Tibial artery (tissue), 4 donors: ENCODE measurements around the gene PFN3.

ENCODE experiments used
- DNase-seq, 2 donors: peaks; one replicate each; pipeline ENCODE4 v3.0.0-alpha.2; 2019
- H3K27ac ChIP-seq, 2 donors: fragments of 200-600 bp; sonication (generic) in 1 of 2; 1 replicate in 1 of 2; 2 replicates in 1 of 2; pipeline ENCODE4 v1.5.1; 2018 to 2019; ENCODE audit warnings: mild to moderate bottlenecking in 1 of 2
- H3K27me3 ChIP-seq, 2 donors: fragments of 200-600 bp; sonication (generic) in 1 of 2; one replicate each; pipeline versions ENCODE4 v1.5.1 to v1.6.0; 2016 to 2019
- H3K36me3 ChIP-seq, 3 donors: fragments of 200-600 bp; sonication (generic) in 2 of 3; one replicate each; pipeline ENCODE4 v1.5.1; 2016 to 2019; ENCODE audit warnings: mild to moderate bottlenecking in 2 of 3
- H3K4me1 ChIP-seq, 4 donors: fragments of 200-600 bp; sonication (generic) in 2 of 4; 1 replicate in 3 of 4; 2 replicates in 1 of 4; pipeline ENCODE4 v1.5.1; 2016 to 2019
- H3K4me3 ChIP-seq, 2 donors: fragments of 200-600 bp; sonication (generic) in 1 of 2; 1 replicate in 1 of 2; 2 replicates in 1 of 2; pipeline ENCODE4 v1.5.1; 2018 to 2019; ENCODE audit warnings: mild to moderate bottlenecking in 2 of 2
- H3K9me3 ChIP-seq, 3 donors: fragments of 200-600 bp; sonication (generic) in 1 of 3; one replicate each; pipeline ENCODE4 v1.5.1; 2016 to 2019
- intact Hi-C: fragments of 100-400 bp; cut with DNase I; formaldehyde crosslinking; loops from one replicate; pipeline ENCODE4 v1.15.0; 2023; ENCODE audit warnings: low total_unique reads
- TF ChIP-seq, protein P1 (sequence below), 2 experiments: fragments of 200-600 bp in 1 of 2; fragments of 450-650 bp in 1 of 2; IDR thresholded peaks; one replicate each; pipeline ENCODE4 v1.5.1; 2017 to 2019; ENCODE audit warnings: antibody characterized with exemption in 2 of 2, mild to moderate bottlenecking in 1 of 2, moderate library complexity in 1 of 2

The PFN3 gene

DNA sequence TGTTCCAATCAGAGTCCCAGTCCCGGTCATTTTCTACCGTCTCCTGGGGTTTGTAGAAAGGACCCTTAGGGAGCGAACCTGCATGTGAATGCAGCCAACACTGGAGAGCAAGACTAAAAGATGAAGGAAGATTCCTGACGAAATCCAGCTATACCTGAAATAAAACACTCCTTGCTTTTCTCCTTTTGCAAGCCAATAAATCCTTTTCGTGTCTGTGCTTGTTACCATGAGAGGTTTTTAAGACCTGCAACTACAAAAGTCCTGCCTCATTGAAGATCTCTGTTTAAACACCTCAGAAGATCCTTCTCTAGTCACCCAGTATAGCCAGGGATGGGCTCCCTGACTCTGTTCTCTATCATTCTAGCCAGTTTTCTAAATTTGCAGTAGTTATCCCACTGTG lies 26.2 kb downstream of the PFN3 start:
- H3K9me3 ChIP-seq: no peaks in the 10 kb centered on the region
- H3K27ac ChIP-seq: no peak overlapping the region
- no peak for DNase-seq
- no peak overlapping the region for H3K4me3 ChIP-seq
- H3K36me3 ChIP-seq: peaks cover 0 to 6% (median 0%) of the 10 kb centered on the region in 3 donors
- peaks cover 0 to 16% of the 10 kb centered on the region in 2 donors for H3K27me3 ChIP-seq
- peaks cover 0 to 13% (median 6%) of the 10 kb centered on the region in 4 donors for H3K4me1 ChIP-seq
- intact Hi-C loops: no loop called here
- TF ChIP-seq, protein P1, sequence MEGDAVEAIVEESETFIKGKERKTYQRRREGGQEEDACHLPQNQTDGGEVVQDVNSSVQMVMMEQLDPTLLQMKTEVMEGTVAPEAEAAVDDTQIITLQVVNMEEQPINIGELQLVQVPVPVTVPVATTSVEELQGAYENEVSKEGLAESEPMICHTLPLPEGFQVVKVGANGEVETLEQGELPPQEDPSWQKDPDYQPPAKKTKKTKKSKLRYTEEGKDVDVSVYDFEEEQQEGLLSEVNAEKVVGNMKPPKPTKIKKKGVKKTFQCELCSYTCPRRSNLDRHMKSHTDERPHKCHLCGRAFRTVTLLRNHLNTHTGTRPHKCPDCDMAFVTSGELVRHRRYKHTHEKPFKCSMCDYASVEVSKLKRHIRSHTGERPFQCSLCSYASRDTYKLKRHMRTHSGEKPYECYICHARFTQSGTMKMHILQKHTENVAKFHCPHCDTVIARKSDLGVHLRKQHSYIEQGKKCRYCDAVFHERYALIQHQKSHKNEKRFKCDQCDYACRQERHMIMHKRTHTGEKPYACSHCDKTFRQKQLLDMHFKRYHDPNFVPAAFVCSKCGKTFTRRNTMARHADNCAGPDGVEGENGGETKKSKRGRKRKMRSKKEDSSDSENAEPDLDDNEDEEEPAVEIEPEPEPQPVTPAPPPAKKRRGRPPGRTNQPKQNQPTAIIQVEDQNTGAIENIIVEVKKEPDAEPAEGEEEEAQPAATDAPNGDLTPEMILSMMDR (IDR thresholded peaks at IDR 0.05): no peak

DNA sequence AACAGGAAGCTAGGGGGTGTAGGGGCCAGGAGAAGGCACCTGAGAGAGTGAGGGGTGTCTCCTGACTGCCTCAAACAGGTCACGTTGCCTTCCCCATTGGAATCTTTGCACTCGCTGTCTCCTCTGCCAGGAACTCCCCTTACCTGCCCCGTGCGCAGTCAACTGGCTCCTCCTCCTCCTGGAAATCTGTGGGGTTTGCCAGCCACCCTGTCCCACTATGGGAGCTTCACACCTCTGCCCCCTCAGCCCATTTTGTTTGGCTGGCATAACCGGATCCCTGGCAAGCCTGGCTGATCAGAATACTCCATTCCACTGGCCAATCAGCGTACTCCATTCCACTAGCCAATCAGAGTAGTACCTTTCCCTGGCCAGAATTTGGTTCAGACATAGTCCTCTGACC lies 26.7 kb downstream of the PFN3 start:
- H3K36me3 ChIP-seq: peaks cover 0 to 6% (median 0%) of the 10 kb centered on the region in 3 donors
- no peak for DNase-seq
- H3K4me1 ChIP-seq: peaks cover 0 to 13% (median 6%) of the 10 kb centered on the region in 4 donors
- intact Hi-C loops: no loop called here
- peaks cover 0 to 16% of the 10 kb centered on the region in 2 donors for H3K27me3 ChIP-seq
- no peak overlapping the region for H3K4me3 ChIP-seq
- H3K9me3 ChIP-seq: no peaks in the 10 kb centered on the region
- TF ChIP-seq, protein P1 (IDR thresholded peaks at IDR 0.05): no peak
- H3K27ac ChIP-seq: no peak overlapping the region

GRCh38 chr5:177372910-177373309 lies 27.6 kb downstream of the PFN3 start:
- intact Hi-C loops: no loop called here
- Histone ChIP-seq H3K4me3 (no peak overlapping the region), H3K27ac (no peak overlapping the region), H3K4me1 (peaks cover 0 to 17% (median 7%) of the 10 kb centered on the region in 4 donors), H3K9me3 (no peaks in the 10 kb centered on the region), H3K27me3 (peaks cover 0 to 16% of the 10 kb centered on the region in 2 donors), H3K36me3 (peaks cover 0 to 6% (median 0%) of the 10 kb centered on the region in 3 donors)
- TF ChIP-seq, protein P1 (IDR thresholded peaks at IDR 0.05): no peak
- no peak for DNase-seq

GRCh38 chr5:177372034-177372896 lies 28.2 kb downstream of the PFN3 start:
- Histone ChIP-seq H3K4me3 (no peak overlapping the region), H3K27me3 (peaks cover 0 to 16% of the 10 kb centered on the region in 2 donors), H3K27ac (no peak overlapping the region), H3K4me1 (peaks cover 0 to 23% (median 13%) of the 10 kb centered on the region in 4 donors), H3K9me3 (no peaks in the 10 kb centered on the region), H3K36me3 (peaks cover 0 to 6% (median 0%) of the 10 kb centered on the region in 3 donors)
- intact Hi-C loops: no loop called here
- DNase-seq: no peak
- TF ChIP-seq, protein P1 (IDR thresholded peaks at IDR 0.05): no peak

DNA sequence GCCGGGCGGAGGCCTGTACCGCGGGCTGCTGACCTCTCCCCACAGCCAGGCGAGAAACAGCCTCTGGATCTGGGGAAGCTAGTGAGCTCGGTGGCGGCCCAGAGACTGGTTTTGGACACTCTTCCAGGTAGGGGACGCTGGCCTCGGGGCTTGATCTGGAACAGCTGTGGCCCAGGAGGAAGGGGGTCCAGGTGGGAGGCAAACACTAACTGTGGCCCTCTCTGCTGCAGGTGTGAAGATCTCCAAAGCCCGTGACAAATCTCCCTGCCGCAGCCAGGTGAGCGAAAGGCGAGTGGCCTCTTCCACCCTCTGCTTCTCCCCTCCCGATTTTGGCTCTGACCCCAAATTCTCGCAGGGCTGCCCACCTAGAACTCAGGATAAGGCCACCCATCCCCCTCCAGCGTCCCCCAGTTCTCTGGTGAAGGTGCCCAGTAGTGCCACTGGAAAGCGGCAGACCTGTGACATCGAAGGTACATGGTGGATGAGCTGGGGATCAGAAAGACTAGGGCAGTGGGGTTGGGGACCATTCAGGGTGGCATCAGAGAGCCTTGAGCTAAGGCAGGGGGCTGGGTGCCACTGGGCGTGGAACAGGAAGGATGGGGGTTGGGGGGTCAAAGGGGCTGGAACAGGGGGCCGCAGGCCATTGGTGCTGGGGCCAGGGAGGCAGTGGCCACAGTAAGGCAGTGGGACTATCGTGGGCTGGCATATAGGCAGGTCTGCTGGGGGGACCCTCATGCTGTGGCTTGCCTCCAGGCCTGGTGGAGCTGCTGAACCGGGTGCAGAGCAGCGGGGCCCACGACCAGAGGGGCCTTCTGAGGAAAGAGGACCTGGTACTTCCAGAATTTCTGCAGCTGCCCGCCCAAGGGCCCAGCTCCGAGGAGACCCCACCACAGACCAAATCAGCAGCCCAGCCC lies 29.1 kb downstream of the PFN3 start:
- peaks cover 0 to 30% (median 16%) of the 10 kb centered on the region in 4 donors for H3K4me1 ChIP-seq
- H3K36me3 ChIP-seq: peaks cover 0 to 6% (median 0%) of the 10 kb centered on the region in 3 donors
- H3K4me3 ChIP-seq: peak overlapping the region; percentile 43 to 44
- TF ChIP-seq, protein P1 (IDR thresholded peaks at IDR 0.05): no peak
- no peak for DNase-seq
- H3K27me3 ChIP-seq: peaks cover 0 to 16% of the 10 kb centered on the region in 2 donors
- H3K27ac ChIP-seq: peak overlapping the region in 1 of 2 donors; percentile 50
- no peaks in the 10 kb centered on the region for H3K9me3 ChIP-seq
- intact Hi-C loops: no loop called here
